ENCODE data around the gene ITSN2. TPM values are rescaled to one million over a fixed set of nuclear protein-coding genes. Genes with fewer than 3 reads are reported as not detected.

The ITSN2 gene
- polyA plus RNA-seq, 3 donors: 25.2 to 27.7 (median 26.3) TPM

DNA sequence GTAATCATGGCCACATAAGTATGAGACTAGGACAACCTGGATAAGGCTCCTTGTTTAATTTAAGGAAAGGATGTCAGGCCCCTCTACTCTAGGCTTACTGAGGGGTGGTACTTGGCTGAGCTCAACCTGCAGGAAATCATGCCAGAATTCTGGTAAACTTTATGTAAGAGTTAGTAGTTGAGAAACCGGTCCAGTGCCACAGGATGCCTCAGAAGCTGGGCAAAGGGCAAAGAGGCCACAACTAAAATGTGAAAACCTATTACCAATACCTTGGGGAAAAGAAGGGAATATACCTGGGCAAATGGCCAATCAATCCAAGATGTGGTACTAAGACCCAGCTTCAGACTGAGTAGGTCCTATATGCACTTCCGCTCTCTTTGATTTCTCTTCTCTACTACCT is 86.7 kb downstream of the ITSN2 start:
- no peak for DNase-seq (ENCODE audit: low read depth in 3 of 3, low spot score in 2 of 3)

DNA sequence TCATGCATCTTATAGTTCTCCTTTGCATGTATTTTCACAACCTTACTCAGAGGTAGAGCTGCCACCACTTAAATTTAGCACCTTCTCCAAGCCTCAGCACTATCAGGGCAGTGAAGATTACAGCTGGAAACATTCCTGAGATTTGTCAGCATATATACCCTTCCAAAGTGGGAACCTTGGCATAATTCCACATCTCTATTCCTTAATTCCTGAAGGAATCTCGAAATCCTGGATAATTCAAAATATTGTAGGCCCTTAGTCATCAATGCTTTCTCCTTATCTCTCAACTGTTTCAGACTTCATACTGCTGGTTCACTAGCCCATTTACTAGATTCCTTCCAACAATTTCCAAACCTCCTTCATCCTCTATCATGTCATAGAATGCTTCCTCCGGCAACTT is 87.4 kb downstream of the ITSN2 start:
- no peak for DNase-seq (ENCODE audit: low read depth in 3 of 3, low spot score in 2 of 3)

DNA sequence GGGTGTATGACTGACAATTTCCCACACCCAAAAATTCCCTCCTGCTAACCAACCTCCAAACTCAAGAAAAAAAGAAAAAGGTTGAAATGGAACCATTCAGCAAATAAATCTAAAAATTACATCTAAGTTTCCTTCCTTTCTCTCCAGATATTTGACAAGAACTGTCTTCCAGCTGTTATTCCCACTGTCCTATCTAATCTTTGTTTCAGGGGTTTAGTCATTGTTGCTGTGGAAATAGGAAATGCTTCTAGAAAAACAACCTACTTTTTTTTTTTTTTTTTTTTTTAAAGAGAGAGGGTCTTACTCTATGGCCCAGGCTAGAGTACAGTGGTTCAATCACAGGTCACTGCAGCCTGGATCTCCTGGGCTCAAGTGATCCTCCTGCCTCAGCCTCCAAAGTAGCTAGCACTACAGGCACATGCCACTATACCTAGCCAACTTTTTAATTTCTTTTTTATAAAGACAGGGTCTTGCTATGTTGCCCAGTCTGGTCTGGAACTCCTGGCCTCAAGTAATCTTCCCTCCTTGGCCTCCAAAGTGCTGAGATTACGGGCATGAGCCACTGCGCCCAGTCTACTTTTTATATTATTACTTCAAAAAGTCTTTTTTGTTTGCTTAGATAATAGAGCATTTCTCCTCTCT is 88.1 kb downstream of the ITSN2 start:
- DNase-seq (ENCODE audit: low read depth in 3 of 3, low spot score in 2 of 3): no peak

DNA sequence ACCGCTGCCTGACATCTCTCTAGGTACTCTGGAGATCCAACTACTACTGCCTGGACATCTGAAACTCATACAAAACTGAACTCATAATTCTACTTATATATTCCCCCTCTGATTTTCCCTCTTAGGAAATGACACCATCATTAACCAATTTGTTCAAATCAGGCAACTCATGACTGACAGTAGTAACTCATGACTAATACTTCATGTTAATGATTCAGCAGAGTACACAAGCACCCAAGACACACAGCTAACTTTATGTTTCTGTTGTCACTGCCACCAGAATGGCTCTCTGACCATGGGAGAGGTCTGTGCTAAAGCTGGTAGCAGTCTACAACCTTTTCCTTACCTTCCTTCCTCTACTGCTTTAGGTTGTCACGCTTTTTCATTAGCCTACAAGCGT is 91.1 kb downstream of the ITSN2 start:
- DNase-seq (ENCODE audit: low read depth in 3 of 3, low spot score in 2 of 3): no peak

DNA sequence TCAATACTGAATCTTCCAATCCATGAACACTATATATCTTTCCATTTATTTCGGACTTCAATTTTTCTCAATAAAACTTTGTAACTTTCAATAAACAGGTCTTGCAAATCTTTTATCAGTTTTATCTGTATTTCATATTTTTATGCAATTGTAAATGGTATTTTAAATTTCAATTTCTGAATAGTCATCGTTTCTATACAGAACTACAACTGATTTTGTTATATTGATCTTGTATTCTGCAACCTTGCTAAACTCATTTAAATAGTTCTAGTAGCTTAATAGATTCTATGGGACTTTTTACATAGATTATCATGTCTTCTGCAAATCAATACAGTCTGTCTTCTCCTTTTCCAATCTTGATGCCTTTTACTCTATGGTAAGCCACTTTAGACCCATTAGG is 95.1 kb downstream of the ITSN2 start:
- DNase-seq (ENCODE audit: low read depth in 3 of 3, low spot score in 2 of 3): no peak

DNA sequence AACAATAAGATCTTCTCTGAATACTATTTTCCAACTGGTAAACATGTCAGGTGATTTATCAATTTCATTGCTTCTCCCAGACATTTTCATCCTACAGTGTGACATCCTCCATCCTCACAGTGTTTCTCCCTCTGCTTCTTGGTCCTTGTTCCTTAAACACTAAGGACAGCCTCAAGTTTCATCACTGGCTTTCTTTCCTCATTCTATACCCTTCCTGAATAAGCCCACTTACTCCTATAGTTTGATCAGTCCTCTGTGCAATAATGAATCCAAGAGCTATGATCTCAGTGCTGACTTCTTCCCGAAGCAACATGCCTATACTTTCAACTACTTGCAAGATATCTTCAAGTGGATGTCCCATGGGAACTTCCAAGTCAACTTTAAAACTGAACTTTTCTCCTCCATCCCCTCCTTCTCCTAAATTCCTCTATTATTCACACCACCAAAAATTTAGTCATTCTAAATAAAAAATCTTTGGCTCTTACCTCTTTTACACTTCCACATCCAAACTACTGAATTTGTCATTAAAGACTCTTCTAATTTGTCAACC is 97.8 kb downstream of the ITSN2 start:
- DNase-seq (ENCODE audit: low read depth in 3 of 3, low spot score in 2 of 3): no peak

DNA sequence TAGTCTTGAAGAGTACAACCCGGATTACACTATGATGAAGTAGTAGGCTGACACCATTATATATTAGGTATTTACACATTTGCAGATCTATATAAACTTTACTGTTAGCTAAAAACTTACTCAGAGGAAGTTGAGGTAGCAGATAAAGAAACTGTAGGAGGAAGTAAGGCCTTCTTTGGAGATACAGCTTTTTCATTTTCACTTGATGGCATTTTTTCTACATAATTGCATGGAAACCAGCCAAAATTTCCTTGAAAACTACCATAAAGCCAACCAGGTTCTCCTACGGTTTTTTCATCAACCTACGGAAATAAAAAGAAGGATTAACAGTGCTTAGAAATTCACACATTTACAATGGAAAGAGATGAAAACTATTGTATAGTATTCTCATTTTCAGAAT is 98.9 kb downstream of the ITSN2 start:
- no peak for DNase-seq (ENCODE audit: low read depth in 3 of 3, low spot score in 2 of 3)

DNA sequence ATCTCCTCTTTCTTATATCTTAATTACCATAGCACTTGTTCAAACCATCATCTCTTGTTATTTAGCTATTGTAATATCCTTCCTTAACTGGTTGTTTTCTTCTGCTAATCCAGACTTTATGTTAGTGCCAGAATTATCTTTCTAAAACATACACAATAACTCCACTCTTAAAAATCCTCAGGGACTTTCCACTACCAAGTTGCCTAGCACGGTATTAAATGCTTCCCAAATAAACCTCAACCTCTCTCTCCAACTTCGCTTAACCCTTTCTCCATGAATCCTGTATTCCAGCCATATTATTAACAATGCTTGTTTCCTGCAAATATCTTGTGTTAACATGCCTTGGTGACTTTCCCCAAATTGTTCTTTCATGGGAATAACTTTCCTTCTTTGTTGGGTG is 101.0 kb downstream of the ITSN2 start:
- no peak for DNase-seq (ENCODE audit: low read depth in 3 of 3, low spot score in 2 of 3)

DNA sequence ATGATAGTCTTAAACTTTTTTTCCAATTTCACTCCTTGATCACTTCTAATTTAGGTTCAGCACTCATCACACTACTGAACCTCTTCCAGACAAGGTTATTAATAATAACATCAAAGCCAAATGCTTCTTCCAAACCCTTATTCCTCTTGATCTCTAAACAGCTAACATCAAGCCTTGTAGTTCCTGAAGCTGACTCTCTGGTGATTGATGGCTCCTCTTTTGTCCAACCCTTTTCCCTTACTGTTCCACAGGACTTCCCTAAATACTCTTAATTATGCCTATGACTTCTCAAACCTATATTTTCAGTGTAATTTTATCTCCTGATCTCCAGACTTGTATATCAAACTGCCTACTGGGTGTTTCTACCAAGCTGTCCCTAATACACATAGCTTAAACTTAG is 101.6 kb downstream of the ITSN2 start:
- DNase-seq (ENCODE audit: low read depth in 3 of 3, low spot score in 2 of 3): no peak

DNA sequence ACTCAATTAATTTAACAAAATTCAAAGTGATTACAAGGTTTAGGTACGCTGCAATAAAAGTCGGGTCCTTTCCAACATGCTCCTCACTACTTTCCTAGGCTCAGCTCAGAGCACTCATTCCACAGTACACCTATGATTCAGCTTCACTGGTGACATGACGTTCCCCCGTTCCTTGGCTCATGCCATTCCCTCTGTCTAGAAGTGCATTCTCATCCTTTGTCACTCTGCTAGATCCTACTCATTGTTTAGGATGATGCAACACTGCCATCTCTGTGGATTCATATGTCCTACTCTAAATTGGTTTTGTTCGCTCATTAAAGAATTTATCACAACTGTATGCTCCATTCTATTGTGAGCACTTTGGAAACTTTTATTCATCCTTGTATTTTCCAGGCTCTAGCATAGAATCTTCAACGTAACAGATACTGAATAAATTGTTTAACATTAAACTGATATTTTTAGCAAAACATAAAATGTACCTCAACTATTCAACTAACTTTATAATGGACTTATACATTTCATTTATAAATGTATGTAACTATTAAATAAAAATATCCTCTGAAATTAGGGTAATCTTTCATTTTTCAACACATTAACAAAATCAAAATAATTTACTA is 106.9 kb downstream of the ITSN2 start:
- DNase-seq (ENCODE audit: low read depth in 3 of 3, low spot score in 2 of 3): no peak

DNA sequence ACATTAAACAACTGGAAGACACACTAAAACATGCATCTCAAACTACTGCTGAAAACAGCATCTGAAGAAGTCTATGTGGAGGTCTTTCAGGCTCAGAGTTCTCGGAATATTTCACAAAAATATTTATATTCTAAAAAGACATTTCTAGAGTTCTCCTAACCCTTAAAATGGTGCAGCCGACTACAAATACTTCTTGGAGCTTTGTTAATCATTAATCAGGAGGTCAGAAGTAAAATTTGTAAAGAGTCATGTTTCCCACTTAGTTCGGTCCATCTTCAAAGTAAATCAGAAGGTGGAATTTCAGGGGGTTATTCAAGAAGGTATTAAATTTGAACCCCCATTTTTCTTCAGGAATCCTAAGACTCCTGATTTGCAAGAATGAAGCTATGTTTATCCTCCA is 112.7 kb downstream of the ITSN2 start:
- DNase-seq (ENCODE audit: low read depth in 3 of 3, low spot score in 2 of 3): no peak

DNA sequence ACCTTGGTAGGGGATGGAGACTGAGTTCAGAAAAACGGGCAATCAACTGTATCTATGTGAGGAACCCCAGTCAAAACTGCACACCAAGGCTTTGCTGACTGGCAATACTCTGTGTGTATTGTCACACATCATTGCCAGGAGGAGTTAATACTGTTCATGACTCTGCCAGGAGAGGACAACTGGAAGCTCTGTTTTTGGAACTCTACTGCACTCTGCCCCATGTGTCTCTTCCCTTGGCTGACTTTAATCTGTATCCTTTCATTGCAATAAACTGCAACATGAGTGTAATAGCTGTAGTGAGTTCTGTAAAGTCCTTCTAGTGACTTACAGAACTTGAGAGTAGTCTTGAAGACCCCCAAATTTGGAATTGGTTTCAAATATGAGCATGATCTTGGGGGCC is 113.2 kb downstream of the ITSN2 start:
- DNase-seq (ENCODE audit: low read depth in 3 of 3, low spot score in 2 of 3): no peak

DNA sequence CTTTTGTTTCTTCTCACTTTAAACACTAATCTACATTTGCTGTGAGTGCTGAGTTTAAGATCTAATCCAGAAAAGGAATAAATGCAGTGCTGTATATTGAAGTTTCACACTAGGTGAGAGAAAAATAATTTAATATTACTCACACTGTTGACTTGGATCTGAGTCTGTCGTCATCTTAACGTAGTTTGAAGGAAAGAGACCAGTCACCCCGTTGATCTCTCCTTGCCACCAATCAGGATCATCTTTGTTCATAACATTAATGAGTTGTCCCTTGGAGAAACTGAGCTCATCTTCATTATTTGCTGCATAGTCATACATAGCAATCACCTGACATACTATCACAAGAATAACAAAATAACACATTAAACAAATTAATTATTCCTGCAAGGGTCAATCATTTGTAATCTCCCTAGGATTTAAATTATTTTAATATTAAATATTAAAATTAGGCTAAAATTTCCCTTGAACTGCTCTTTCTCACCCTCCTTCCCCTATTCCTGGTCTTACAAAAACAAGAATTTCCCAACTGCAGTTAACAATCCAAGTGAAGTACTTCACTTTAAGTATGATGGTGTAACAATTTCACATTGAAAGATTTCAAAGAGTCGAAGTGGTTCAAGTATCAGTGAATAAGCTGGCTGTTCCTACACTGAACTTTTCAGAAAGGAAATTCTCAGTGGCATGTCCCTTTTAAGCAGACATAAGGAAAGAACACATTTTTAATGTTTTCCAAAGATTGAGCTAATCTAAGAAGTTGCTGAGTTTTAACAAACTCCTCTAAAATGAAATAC is 114.2 kb downstream of the ITSN2 start:
- no peak for DNase-seq (ENCODE audit: low read depth in 3 of 3, low spot score in 2 of 3)

DNA sequence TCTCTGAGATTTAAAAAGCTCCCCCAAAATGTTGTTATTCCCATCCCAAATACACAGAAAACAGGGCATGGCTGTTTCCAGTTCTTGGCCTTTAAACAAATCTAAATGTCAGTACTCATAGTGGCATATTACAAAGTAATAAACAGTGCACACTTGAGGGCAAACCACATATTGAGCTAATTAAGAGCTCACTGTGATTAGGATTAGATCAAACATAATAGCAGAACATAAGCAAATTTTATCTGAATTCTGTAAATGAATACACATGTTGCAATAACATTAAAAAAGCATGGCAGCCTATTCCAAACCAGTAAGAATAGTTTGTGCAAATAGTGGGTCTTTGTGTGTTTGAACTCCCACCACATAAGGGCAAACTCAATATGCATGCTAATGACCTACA is 118.8 kb downstream of the ITSN2 start:
- no peak for DNase-seq (ENCODE audit: low read depth in 3 of 3, low spot score in 2 of 3)

DNA sequence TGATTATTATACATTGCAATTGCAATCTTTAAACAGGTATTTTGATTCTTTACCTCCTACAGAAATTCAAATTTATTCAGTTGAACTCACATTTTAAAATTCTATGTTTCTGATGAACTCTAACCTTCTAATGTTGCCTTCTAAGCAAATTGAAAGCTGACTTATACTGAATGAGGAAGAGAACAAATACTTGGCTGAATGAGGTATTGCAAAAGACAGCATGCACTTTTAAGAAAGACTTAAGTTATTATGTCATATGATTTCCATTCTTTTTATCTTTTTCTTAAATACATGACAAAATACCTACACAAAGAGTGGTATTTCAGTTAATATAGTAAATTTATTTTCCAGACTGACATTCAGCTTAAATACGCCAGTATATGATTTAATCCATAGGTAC is 120.8 kb downstream of the ITSN2 start:
- DNase-seq (ENCODE audit: low read depth in 3 of 3, low spot score in 2 of 3): no peak

DNA sequence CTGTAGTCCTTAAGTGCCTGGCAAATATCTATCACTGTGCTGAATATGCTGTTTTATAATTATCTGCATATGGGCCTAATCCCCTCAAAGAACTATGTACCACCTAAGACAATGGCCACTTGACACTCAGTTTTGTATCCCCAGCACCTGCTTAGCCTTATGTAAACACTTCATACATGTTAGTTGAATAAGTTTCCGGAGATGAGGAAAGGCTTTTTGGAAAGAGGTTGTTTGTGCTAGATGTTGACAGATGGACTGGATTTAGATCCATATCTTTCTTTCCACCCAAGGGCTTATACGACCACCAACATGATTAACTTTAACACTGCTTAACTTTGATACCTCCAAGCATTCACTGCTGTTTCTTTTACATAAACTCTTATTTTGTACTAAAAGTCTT is 122.2 kb downstream of the ITSN2 start:
- DNase-seq (ENCODE audit: low read depth in 3 of 3, low spot score in 2 of 3): no peak

DNA sequence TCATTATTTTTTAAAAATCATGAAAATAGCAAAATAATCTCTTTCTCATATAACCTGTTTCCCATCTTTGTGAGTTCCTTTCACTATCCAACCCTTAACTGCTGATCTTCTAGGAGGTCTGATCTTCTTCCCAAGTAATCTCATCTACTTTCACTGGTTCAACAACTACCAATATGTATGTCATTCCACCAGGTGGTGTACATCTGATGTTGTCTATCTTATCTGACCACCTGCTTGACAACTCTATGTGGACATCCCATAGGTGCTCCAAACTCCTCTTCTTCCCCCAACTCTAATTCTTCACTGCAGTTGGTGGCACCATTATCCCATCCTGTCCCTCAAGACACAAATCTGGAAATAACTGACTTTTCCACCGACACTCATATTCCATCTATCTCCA is 123.0 kb downstream of the ITSN2 start:
- DNase-seq (ENCODE audit: low read depth in 3 of 3, low spot score in 2 of 3): no peak

DNA sequence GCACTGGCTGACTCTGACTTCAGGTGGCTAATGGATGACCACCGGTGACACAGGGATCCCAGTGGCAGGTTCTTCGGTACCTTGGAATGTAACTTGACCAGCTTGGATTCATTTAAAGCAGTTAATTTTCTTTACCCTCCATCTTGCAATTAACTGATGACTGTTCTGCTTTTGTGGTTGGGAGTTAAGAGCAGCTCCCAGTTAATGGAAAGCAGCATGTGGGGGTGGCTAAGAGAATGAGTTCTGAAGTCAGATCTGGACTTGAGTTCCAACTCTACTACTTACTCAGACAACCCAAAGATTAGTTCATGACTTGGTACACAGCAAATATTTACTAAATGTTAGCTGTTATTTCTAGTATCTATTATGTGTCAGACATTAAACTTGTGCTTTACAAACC is 127.0 kb downstream of the ITSN2 start:
- DNase-seq (ENCODE audit: low read depth in 3 of 3, low spot score in 2 of 3): no peak

DNA sequence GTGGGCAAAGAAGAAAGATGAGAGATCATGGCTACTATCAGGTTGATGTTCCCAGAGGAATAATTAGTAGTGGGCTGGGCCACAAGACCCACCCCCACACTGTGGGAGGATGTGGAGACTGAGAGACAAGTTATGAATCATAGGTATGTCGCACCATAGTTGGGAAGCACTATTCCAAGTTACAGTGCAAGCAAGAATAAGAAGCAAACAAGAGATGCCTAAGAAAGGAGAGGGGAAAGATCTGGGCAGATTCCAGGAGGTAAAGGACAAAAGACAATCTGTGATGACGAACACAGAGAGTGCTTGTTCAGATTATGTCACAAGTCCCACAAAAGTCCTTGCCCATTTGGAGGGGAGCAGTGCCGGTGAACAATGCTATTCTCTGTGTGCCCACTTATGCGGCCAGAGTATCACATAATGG is 128.9 kb downstream of the ITSN2 start:
- no peak for DNase-seq (ENCODE audit: low read depth in 3 of 3, low spot score in 2 of 3)

DNA sequence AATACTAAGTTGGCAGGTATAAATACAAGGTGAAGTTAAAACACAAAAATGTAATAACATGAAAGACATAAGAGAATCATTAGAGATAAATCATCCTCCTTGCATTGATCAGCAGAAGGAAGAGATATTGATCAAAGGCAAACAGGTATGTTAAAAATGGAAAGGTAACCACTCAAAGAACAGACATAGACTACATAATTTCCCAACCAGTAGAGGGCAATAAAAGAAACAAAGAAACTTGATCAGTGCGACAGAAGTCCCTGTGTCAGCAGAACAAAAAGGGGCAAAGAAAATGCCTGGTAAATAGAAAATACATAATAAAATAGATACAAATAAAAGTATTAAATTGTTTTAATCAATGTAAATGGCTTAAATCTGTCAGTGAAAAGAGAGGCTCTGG is 131.9 kb downstream of the ITSN2 start:
- DNase-seq (ENCODE audit: low read depth in 3 of 3, low spot score in 2 of 3): no peak

DNA sequence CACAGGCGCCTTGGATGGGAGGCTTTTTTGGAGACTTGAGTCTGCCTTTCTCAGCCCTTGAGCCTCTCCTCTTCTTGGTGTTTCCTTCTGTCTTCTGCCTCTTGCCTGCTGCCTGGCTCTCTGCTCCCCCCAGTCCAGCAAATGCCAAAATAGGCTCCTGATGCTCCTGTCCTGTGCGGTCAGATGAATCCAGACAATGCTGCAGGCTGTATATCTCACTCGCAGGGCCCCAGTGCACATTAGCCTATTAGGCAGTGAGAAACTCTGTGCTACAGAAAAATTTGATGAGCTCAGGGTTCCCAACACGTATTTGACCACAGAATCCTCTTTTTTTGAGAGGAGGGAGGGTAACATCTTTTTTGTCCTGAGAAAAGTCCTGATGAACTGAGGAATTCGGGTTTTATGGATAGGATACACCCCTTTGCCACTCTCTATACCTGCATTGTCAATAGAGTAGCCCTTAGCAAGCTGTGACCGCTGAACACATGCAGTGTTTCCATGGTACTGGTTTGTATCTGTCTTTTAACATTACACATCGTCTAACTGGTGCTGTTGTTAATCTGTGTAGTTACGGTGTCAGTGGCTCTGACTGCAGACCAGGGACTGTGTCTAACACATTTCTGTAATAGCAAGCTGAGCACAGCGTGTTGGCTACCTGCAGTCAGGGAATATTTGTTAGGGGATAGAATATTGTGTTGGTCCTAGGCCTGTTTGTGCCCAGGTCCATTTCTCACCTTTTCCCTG is 134.7 kb downstream of the ITSN2 start:
- no peak for DNase-seq (ENCODE audit: low read depth in 3 of 3, low spot score in 2 of 3)

Data from right renal cortex interstitium (tissue), 3 donors.